GM23338 (cell line): ENCODE data around the gene GSTA2.

Experiments used
- CREB1 ChIP-seq: fragments of 250-450 bp; sonication (Bioruptor Pico); IDR thresholded peaks from 2 replicates; pipeline ENCODE4 v1.5.0; 2020; ENCODE audit warnings: low read depth, mild to moderate bottlenecking, moderate library complexity
- CTCF ChIP-seq, 2 experiments: fragments of 200-600 bp in 1 of 2; sonication (generic) in 1 of 2; conservative IDR thresholded peaks; 2 replicates each; pipeline versions ENCODE4 v1.5.1 to v1.6.1; 2016 to 2017; ENCODE audit warnings: antibody characterized with exemption in 2 of 2, low read depth in 2 of 2, mild to moderate bottlenecking in 2 of 2, moderate library complexity in 1 of 2
- ETS1 ChIP-seq: IDR thresholded peaks from 2 replicates; pipeline ENCODE4 v1.6.1; 2016; ENCODE audit warnings: antibody characterized with exemption
- EZH2 ChIP-seq: fragments of 200-600 bp; sonication (generic); IDR thresholded peaks from one replicate; pipeline ENCODE4 v1.8.0; 2017; ENCODE audit warnings: antibody characterized with exemption, mild to moderate bottlenecking, low read depth; ENCODE audit not compliant: unreplicated experiment
- EZH2phosphoT487 ChIP-seq: fragments of 200-600 bp; sonication (generic); IDR thresholded peaks from one replicate; pipeline ENCODE4 v1.8.1; 2018; ENCODE audit warnings: antibody characterized with exemption; ENCODE audit not compliant: unreplicated experiment
- JUNB ChIP-seq: IDR thresholded peaks from one replicate; pipeline ENCODE4 v1.6.1; 2016; ENCODE audit warnings: antibody characterized with exemption; ENCODE audit not compliant: unreplicated experiment
- NANOG ChIP-seq: IDR thresholded peaks from 2 replicates; pipeline ENCODE4 v1.6.1; 2016; ENCODE audit warnings: antibody characterized with exemption, borderline replicate concordance
- POLR2AphosphoS5 ChIP-seq: IDR thresholded peaks from 2 replicates; pipeline ENCODE4 v1.6.1; 2016; ENCODE audit warnings: antibody characterized with exemption, low read depth
- REST ChIP-seq: IDR thresholded peaks from one replicate; pipeline ENCODE4 v1.6.1; 2018; ENCODE audit warnings: antibody characterized with exemption; ENCODE audit not compliant: unreplicated experiment
- STAT1 ChIP-seq: IDR thresholded peaks from one replicate; pipeline ENCODE4 v1.6.1; 2016; ENCODE audit warnings: antibody characterized with exemption; ENCODE audit not compliant: unreplicated experiment
- ZNF114 ChIP-seq: fragments of 250-450 bp; sonication (Bioruptor Pico); IDR thresholded peaks from 2 replicates; pipeline ENCODE4 v1.5.0; 2020; ENCODE audit warnings: mild to moderate bottlenecking, moderate library complexity
- ZNF462 ChIP-seq: fragments of 250-450 bp; sonication (Bioruptor Pico); IDR thresholded peaks from 2 replicates; pipeline ENCODE4 v1.5.0; 2020; ENCODE audit warnings: mild to moderate bottlenecking, moderate library complexity

GRCh38 chr6:52724042-52724405 lies 39.3 kb downstream of the GSTA2 start:
- TF ChIP-seq CTCF (conservative IDR thresholded peaks at IDR 0.05; ENCODE audit: low read depth in 2 of 2) (no peak), EZH2 (no peak), ZNF462 (CRISPR knock-in tag) (no peak), REST (no peak), POLR2AphosphoS5 (no peak), CREB1 (no peak), EZH2phosphoT487 (no peak), ETS1 (no peak), NANOG (no peak), ZNF114 (CRISPR knock-in tag) (no peak), JUNB (no peak), STAT1 (no peak)
